H1 (cell line): ENCODE results near the gene PRMT1. TPM values are rescaled to one million over a fixed set of nuclear protein-coding genes. Genes with fewer than 3 reads are reported as not detected.

ENCODE experiments used
- RNF2 ChIP-seq: fragments of 200-900, 300-1000 bp; sonication (generic); IDR thresholded peaks from 2 replicates; pipeline ENCODE4 v1.7.1; 2016; ENCODE audit warnings: borderline replicate concordance, low read depth, mild to moderate bottlenecking, antibody characterized with exemption, low read length; ENCODE audit not compliant: poor library complexity, severe bottlenecking; ENCODE audit errors: missing control alignments
- SIX5 ChIP-seq: IDR thresholded peaks from 2 replicates; pipeline ENCODE4 v1.6.1; 2011; ENCODE audit warnings: mild to moderate bottlenecking, low read depth, low read length
- polyA plus RNA-seq, 7 experiments: library from polyadenylated mRNA; depleted of rRNA in 3 of 7; stranded (reverse) in 5 of 7; unstranded in 2 of 7; fragments of >200 nt in 5 of 7; fragments of 200-250 nt in 2 of 7; gene quantifications; 1 replicate in 5 of 7; 2 replicates in 1 of 7; 4 replicates in 1 of 7; pipeline versions ENCODE4 v1.2.1 to v1.2.3, GENCODE V29; 2011 to 2013; ENCODE audit warnings: missing spikeins in 2 of 7, mixed read lengths in 2 of 7
- total RNA-seq: library from RNA; stranded (reverse); fragmentation: NEBNext Ultra II Directional; extraction: Animal tissue kit (Norgen Biotek cat#: 25700); gene quantifications from 2 replicates; pipeline ENCODE4 v1.2.1, GENCODE V29; 2021
- TF ChIP-seq, protein P1 (sequence below): IDR thresholded peaks from 2 replicates; pipeline ENCODE4 v1.6.1; 2011; ENCODE audit warnings: low read depth, mild to moderate bottlenecking, low read length; ENCODE audit not compliant: insufficient read depth

PRMT1 gene
- total and polyA plus RNA-seq, 2 of the 8 experiments (the other 6 are each of a cell fraction or from before 2014, with no cell fraction given): 561 to 1,215 TPM

DNA sequence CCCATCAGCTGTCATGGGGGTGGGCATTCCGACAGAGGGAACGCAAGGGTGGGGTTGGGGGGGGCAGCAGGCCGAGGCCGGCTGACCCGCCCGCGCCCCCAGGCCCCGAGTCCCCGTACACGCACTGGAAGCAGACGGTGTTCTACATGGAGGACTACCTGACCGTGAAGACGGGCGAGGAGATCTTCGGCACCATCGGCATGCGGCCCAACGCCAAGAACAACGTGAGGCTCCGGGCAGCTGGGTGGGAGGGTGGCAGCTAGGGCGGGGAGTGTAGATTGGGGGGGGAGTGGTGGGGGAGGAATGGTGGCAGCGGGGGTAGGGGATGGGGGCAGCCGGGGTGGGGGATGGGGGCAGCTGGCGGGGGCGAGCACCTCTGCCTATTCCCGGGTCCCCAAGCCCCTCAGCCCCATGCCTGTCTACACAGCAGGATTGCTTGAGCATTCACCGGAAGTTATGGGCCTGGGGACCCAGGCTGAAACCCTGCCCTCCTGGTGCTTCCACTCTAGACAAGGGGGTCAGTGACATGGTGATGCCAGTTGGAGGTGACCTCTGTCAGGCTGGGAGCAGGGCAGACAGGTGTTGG, 9.5 kb downstream of the PRMT1 start (continued):
- TF ChIP-seq, protein P1, sequence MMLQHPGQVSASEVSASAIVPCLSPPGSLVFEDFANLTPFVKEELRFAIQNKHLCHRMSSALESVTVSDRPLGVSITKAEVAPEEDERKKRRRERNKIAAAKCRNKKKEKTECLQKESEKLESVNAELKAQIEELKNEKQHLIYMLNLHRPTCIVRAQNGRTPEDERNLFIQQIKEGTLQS: no peak
- TF ChIP-seq RNF2 (no peak), SIX5 (no peak)
